K562 (cell line): ENCODE measurements around the gene DOCK4. TPM values are rescaled to one million over a fixed set of nuclear protein-coding genes. Genes with fewer than 3 reads are reported as not detected.

Experiments
- ATAC-seq: fragments of 200-7000 bp; cut with Tn5 transposase; 3 replicates; pipeline ENCODE4 v1.9.1; 2020; ENCODE audit warnings: moderate library complexity
- BruUV-seq: library from RNA; stranded (reverse); fragments of 400-500 nt; replicated peaks from 2 replicates; lab custom pipeline; 2021; lab: Mats Ljungman, UMichigan
- CTCF ChIA-PET: fragments of 300-600 bp; formaldehyde crosslinking; extraction: SDS; loops from one replicate; lab custom pipeline; 2021; ENCODE audit warnings: low intra/inter-chr PET ratio; lab: Yijun Ruan, JAX
- POLR2A ChIA-PET: fragments of 300-600, 350-650 bp; sonication (Branson Sonifier 250); formaldehyde crosslinking; extraction: SDS; loops from one replicate; lab custom pipeline; 2021; ENCODE audit warnings: antibody characterized with exemption, inconsistent platforms; lab: Yijun Ruan, JAX
- DNase-seq, 4 experiments: peaks; one replicate each; pipeline versions ENCODE4 v3.0.0 to v3.0.0-alpha.2; 2011 to 2018; ENCODE audit warnings: low spot score in 3 of 4, mixed read lengths in 3 of 4; ENCODE audit errors: extremely low read depth in 1 of 4
- FAIRE-seq: peaks from 2 replicates; lab custom pipeline; 2011; peaks lifted over from hg19 to GRCh38; lab: Jason Lieb, UNC
- H2AFZ ChIP-seq: 2 replicates; pipeline ENCODE4 v1.6.0; 2011; ENCODE audit warnings: low read depth, low read length, control low read depth, inconsistent platforms
- H3K27ac ChIP-seq: fragments of 200-600 bp; 3 replicates; pipeline ENCODE4 v1.8.0; 2011; ENCODE audit warnings: low read depth, mild to moderate bottlenecking, control low read depth, inconsistent platforms, low read length, moderate library complexity, mixed read lengths; ENCODE audit errors: extremely low read depth
- H3K27me3 ChIP-seq, 2 experiments: fragments of 300-600 bp in 1 of 2; 2 replicates in 1 of 2; 3 replicates in 1 of 2; pipeline versions ENCODE4 v1.6.0 to v1.8.0; 2011; ENCODE audit warnings: inconsistent platforms in 2 of 2, low read length in 2 of 2, mild to moderate bottlenecking in 1 of 2, mixed read lengths in 1 of 2, moderate library complexity in 1 of 2; ENCODE audit not compliant: control insufficient read depth in 2 of 2, insufficient read depth in 2 of 2
- H3K36me3 ChIP-seq: fragments of 300-600 bp; 3 replicates; pipeline ENCODE4 v1.8.0; 2011; ENCODE audit warnings: mild to moderate bottlenecking, low read length, inconsistent platforms; ENCODE audit not compliant: control insufficient read depth, insufficient read depth
- H3K4me1 ChIP-seq, 2 experiments: fragments of 200-600 bp in 1 of 2; replicated peaks in 1 of 2; 2 replicates in 1 of 2; 3 replicates in 1 of 2; pipeline versions ENCODE4 v1.5.1 to v1.8.0; 2011; ENCODE audit warnings: inconsistent platforms in 2 of 2, low read length in 2 of 2, mild to moderate bottlenecking in 1 of 2, mixed read lengths in 1 of 2, moderate library complexity in 1 of 2; ENCODE audit not compliant: control insufficient read depth in 2 of 2, insufficient read depth in 2 of 2
- H3K4me2 ChIP-seq: 2 replicates; pipeline ENCODE4 v1.6.1; 2011; ENCODE audit warnings: low read length, control low read depth, inconsistent platforms, mixed read lengths; ENCODE audit not compliant: insufficient read depth
- H3K4me3 ChIP-seq: fragments of 200-600 bp; sonication (generic), shearing (Covaris generic); 2 replicates; pipeline ENCODE4 v1.5.1; 2016; ENCODE audit warnings: control low read depth, inconsistent platforms
- H3K79me2 ChIP-seq: fragments of 200-600 bp; 3 replicates; pipeline ENCODE4 v1.8.0; 2011; ENCODE audit warnings: low read length, inconsistent platforms; ENCODE audit not compliant: control insufficient read depth, insufficient read depth
- H3K9ac ChIP-seq, 2 experiments: 2 replicates each; pipeline versions ENCODE4 v1.6.0 to v1.6.1; 2011; ENCODE audit warnings: low read depth in 2 of 2, low read length in 2 of 2, control low read depth in 1 of 2, inconsistent platforms in 1 of 2, mild to moderate bottlenecking in 1 of 2, mixed read lengths in 1 of 2; ENCODE audit not compliant: insufficient read depth in 1 of 2
- H3K9me1 ChIP-seq: one replicate; pipeline ENCODE4 v1.6.0; 2011; ENCODE audit warnings: inconsistent platforms, mild to moderate bottlenecking, low read length, moderate library complexity; ENCODE audit not compliant: control insufficient read depth, insufficient read depth
- H3K9me3 ChIP-seq: replicated peaks from 2 replicates; pipeline ENCODE4 v1.5.1; 2011; ENCODE audit warnings: low read depth, low read length, inconsistent platforms; ENCODE audit not compliant: control insufficient read depth, insufficient read depth
- H4K20me1 ChIP-seq: replicated peaks from 2 replicates; pipeline ENCODE4 v1.6.1; 2011; ENCODE audit warnings: low read length, inconsistent platforms, mixed read lengths; ENCODE audit not compliant: control insufficient read depth, insufficient read depth
- ERF ChIP-seq: fragments of 450-650 bp; formaldehyde crosslinking; IDR thresholded peaks from 2 replicates; pipeline ENCODE4 v1.4.0; 2020; ENCODE audit warnings: mild to moderate bottlenecking, mixed read lengths
- FOXA1 ChIP-seq: fragments of 450-650 bp; IDR thresholded peaks from 2 replicates; pipeline ENCODE4 v1.6.1; 2016; ENCODE audit warnings: mild to moderate bottlenecking, borderline replicate concordance
- NCOA4 ChIP-seq: fragments of 450-650 bp; IDR thresholded peaks from 2 replicates; pipeline ENCODE4 v1.6.1; 2018; ENCODE audit warnings: mild to moderate bottlenecking; ENCODE audit not compliant: partially characterized antibody
- NELFE ChIP-seq: IDR thresholded peaks from 2 replicates; pipeline ENCODE4 v1.6.1; 2011; ENCODE audit warnings: mild to moderate bottlenecking; ENCODE audit not compliant: insufficient read depth, insufficient read length
- SMAD1 ChIP-seq: fragments of 150-350 bp; IDR thresholded peaks from 2 replicates; pipeline ENCODE4 v1.6.1; 2014; ENCODE audit warnings: low read length, low read depth; ENCODE audit not compliant: partially characterized antibody
- SMAD2 ChIP-seq: fragments of 150-350 bp; IDR thresholded peaks from 2 replicates; pipeline ENCODE4 v1.6.1; 2014; ENCODE audit warnings: low read depth, mild to moderate bottlenecking, low read length
- STAT5A ChIP-seq: IDR thresholded peaks from 2 replicates; pipeline ENCODE4 v1.6.1; 2012; ENCODE audit warnings: low read length, inconsistent platforms, borderline replicate concordance
- TFAM ChIP-seq: fragments of 250-450 bp; sonication (Bioruptor Pico); conservative IDR thresholded peaks from 2 replicates; pipeline ENCODE4 v1.5.0; 2021; ENCODE audit warnings: mild to moderate bottlenecking, moderate library complexity
- WHSC1 ChIP-seq: IDR thresholded peaks from one replicate; pipeline ENCODE4 v1.6.1; 2012; ENCODE audit warnings: low read length, control low read depth, inconsistent platforms
- ZNF3 ChIP-seq: fragments of 250-450 bp; sonication (Bioruptor Pico); IDR thresholded peaks from 2 replicates; pipeline ENCODE4 v1.5.0; 2021; ENCODE audit warnings: mild to moderate bottlenecking, moderate library complexity
- ZNF311 ChIP-seq: fragments of 250-450 bp; sonication (Bioruptor Pico); IDR thresholded peaks from 2 replicates; pipeline ENCODE4 v1.4.0; 2020; ENCODE audit warnings: mild to moderate bottlenecking, moderate library complexity
- ZNF436 ChIP-seq: fragments of 250-450, 450-650 bp; sonication (Bioruptor Pico); formaldehyde crosslinking; IDR thresholded peaks from 2 replicates; pipeline ENCODE4 v1.7.0; 2020; ENCODE audit warnings: mild to moderate bottlenecking
- ZNF717 ChIP-seq: fragments of 250-450 bp; sonication (Bioruptor Pico); IDR thresholded peaks from 2 replicates; pipeline ENCODE4 v1.5.0; 2021
- ZNF75A ChIP-seq: fragments of 450-650 bp; formaldehyde crosslinking; IDR thresholded peaks from 2 replicates; pipeline ENCODE4 v1.4.0; 2020; ENCODE audit warnings: mild to moderate bottlenecking
- WGBS: fragments of 100-300 bp; shearing (Covaris generic); methylation state at CpG from one replicate; pipeline ENCODE4 v1.1.6; 2016; ENCODE audit warnings: low coverage, mixed read lengths; ENCODE audit not compliant: insufficient coverage; ENCODE audit errors: missing lambda C conversion rate; 5-methylcytosine and 5-hydroxymethylcytosine counted together
- in situ Hi-C: fragments of 300-500 bp; cut with MboI; formaldehyde crosslinking; loops from 4 replicates; pipeline ENCODE4 v1.15.0; 2018; ENCODE audit warnings: inconsistent platforms, mixed read lengths
- intact Hi-C: fragments of 100-400 bp; cut with micrococcal nuclease; formaldehyde crosslinking; loops from 2 replicates; pipeline ENCODE4 v1.14.2; 2022
- polyA plus RNA-seq, 8 experiments: library from polyadenylated mRNA; depleted of rRNA in 4 of 8; stranded (reverse) in 5 of 8; unstranded in 3 of 8; fragments of >200 nt; fragmentation: Nextera tagmentation in 2 of 8; fragmentation: Illumina TruSeq in 1 of 8; extraction: Ambion mirVana in 2 of 8; extraction: Trizol in 1 of 8; gene quantifications; 2 replicates each; pipeline versions ENCODE4 v1.2.1 to v1.2.3, GENCODE V29; 2011 to 2014; ENCODE audit warnings: inconsistent platforms in 1 of 8, missing spikeins in 1 of 8
- total RNA-seq, 7 experiments: library from RNA; depleted of rRNA in 6 of 7; stranded (reverse); fragments of >200 nt in 6 of 7; fragmentation: Illumina TruSeq in 2 of 7; extraction: Trizol in 2 of 7; gene quantifications; 2 replicates each; pipeline versions ENCODE4 v1.2.1 to v1.2.3, GENCODE V29; 2011 to 2021; ENCODE audit warnings: low replicate concordance in 1 of 7
- TF ChIP-seq, protein P1 (sequence below): fragments of 450-650 bp; formaldehyde crosslinking; IDR thresholded peaks from 2 replicates; pipeline ENCODE4 v1.4.0; 2020; ENCODE audit warnings: mild to moderate bottlenecking, moderate library complexity
- TF ChIP-seq, protein P2 (sequence below): fragments of 450-650 bp; formaldehyde crosslinking; IDR thresholded peaks from 2 replicates; pipeline ENCODE4 v1.4.0; 2020; ENCODE audit warnings: mild to moderate bottlenecking
- TF ChIP-seq, protein P3 (sequence below): sonication (generic); formaldehyde crosslinking; IDR thresholded peaks from 2 replicates; pipeline ENCODE4 v1.8.1; 2023; ENCODE audit warnings: mild to moderate bottlenecking, missing genetic modification reagents, moderate library complexity
- TF ChIP-seq, protein P4 (sequence below), 2 experiments: IDR thresholded peaks; 2 replicates each; pipeline ENCODE4 v1.6.1; 2012; ENCODE audit warnings: improper control_type of control experiment in 2 of 2, low read depth in 2 of 2, low read length in 2 of 2, borderline replicate concordance in 1 of 2

The DOCK4 gene
- total and polyA plus RNA-seq, 9 of the 15 experiments (the other 6 are each of a cell fraction or from before 2014, with no cell fraction given), result 0.42 to 5.7 (median 2.3) TPM

DNA sequence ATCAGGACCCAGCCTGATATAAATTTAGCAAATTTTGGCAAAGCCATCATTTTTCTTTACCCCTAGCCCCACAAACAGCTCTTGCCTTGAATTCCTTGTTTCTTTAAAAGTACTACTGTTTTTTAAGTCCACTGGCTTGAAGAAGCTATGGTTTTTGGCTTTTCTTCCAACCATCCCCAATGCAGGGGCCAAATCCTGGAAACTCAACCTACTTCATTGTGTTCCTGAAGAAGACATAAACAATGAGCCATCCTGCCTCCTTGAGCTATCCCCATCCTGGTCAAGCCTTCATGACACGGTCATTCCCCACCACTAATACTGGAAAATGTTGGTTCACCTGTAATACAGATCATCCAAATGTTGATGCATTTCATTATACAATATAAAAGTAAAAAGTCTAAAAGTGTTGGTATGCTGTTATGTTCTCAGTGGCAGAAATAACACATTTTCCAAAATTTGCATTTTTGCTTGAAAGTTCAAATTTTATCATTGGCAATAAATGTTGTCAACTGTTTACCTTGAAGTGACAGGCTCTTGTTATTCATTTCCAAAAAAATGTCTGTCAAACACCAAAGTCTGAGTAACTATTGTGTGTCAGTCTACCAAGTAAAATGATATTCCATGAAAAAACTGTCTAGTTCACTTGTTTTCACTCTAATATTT is 92.2 kb downstream of the DOCK4 start:
- Histone ChIP-seq H3K4me2 (no peak overlapping the region), H3K36me3 (no peaks in the 10 kb centered on the region)
- in situ Hi-C loops, result no loop called here
- TF ChIP-seq, protein P1, sequence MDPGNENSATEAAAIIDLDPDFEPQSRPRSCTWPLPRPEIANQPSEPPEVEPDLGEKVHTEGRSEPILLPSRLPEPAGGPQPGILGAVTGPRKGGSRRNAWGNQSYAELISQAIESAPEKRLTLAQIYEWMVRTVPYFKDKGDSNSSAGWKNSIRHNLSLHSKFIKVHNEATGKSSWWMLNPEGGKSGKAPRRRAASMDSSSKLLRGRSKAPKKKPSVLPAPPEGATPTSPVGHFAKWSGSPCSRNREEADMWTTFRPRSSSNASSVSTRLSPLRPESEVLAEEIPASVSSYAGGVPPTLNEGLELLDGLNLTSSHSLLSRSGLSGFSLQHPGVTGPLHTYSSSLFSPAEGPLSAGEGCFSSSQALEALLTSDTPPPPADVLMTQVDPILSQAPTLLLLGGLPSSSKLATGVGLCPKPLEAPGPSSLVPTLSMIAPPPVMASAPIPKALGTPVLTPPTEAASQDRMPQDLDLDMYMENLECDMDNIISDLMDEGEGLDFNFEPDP (CRISPR knock-in tag), result no peak
- TF ChIP-seq TFAM, result no peak
- TF ChIP-seq FOXA1, result no peak
- TF ChIP-seq ZNF717 (CRISPR knock-in tag), result no peak
- TF ChIP-seq, protein P2, sequence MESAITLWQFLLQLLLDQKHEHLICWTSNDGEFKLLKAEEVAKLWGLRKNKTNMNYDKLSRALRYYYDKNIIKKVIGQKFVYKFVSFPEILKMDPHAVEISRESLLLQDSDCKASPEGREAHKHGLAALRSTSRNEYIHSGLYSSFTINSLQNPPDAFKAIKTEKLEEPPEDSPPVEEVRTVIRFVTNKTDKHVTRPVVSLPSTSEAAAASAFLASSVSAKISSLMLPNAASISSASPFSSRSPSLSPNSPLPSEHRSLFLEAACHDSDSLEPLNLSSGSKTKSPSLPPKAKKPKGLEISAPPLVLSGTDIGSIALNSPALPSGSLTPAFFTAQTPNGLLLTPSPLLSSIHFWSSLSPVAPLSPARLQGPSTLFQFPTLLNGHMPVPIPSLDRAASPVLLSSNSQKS (CRISPR knock-in tag), result no peak
- no peak for TF ChIP-seq ZNF436 (CRISPR knock-in tag)
- no peak for TF ChIP-seq STAT5A
- TF ChIP-seq ZNF75A, result no peak
- TF ChIP-seq ERF, result no peak
- TF ChIP-seq SMAD2, result no peak
- TF ChIP-seq SMAD1, result no peak
- TF ChIP-seq WHSC1, result no peak
- TF ChIP-seq, protein P3, sequence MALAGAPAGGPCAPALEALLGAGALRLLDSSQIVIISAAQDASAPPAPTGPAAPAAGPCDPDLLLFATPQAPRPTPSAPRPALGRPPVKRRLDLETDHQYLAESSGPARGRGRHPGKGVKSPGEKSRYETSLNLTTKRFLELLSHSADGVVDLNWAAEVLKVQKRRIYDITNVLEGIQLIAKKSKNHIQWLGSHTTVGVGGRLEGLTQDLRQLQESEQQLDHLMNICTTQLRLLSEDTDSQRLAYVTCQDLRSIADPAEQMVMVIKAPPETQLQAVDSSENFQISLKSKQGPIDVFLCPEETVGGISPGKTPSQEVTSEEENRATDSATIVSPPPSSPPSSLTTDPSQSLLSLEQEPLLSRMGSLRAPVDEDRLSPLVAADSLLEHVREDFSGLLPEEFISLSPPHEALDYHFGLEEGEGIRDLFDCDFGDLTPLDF (CRISPR knock-in tag), result no peak
- TF ChIP-seq, protein P4, sequence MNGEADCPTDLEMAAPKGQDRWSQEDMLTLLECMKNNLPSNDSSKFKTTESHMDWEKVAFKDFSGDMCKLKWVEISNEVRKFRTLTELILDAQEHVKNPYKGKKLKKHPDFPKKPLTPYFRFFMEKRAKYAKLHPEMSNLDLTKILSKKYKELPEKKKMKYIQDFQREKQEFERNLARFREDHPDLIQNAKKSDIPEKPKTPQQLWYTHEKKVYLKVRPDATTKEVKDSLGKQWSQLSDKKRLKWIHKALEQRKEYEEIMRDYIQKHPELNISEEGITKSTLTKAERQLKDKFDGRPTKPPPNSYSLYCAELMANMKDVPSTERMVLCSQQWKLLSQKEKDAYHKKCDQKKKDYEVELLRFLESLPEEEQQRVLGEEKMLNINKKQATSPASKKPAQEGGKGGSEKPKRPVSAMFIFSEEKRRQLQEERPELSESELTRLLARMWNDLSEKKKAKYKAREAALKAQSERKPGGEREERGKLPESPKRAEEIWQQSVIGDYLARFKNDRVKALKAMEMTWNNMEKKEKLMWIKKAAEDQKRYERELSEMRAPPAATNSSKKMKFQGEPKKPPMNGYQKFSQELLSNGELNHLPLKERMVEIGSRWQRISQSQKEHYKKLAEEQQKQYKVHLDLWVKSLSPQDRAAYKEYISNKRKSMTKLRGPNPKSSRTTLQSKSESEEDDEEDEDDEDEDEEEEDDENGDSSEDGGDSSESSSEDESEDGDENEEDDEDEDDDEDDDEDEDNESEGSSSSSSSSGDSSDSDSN (IDR thresholded peaks at IDR 0.05; ENCODE audit: borderline replicate concordance in 1 of 2, low read depth in 2 of 2, low read length in 2 of 2), result no peak
- no peak for TF ChIP-seq NELFE
- TF ChIP-seq ZNF3, result no peak
- no peak for TF ChIP-seq NCOA4
- TF ChIP-seq ZNF311, result no peak

More for the DNA sequence above, 92.2 kb downstream of the DOCK4 start:
- Histone ChIP-seq H3K27ac (no peak overlapping the region), H3K4me3 (no peak overlapping the region), H3K9me3 (no peaks in the 10 kb centered on the region), H3K4me1 (no peaks in the 10 kb centered on the region), H2AFZ (no peak overlapping the region), H3K9me1 (no peaks in the 10 kb centered on the region), H3K27me3 (peaks cover 3 to 11% of the 10 kb centered on the region in 2 experiments; a peak in 4 of 5 replicates), H3K9ac (no peak overlapping the region), H3K79me2 (no peaks in the 10 kb centered on the region), H4K20me1 (no peaks in the 10 kb centered on the region)
- ATAC-seq (no peak), DNase-seq (no peak), FAIRE-seq (no peak)
- POLR2A ChIA-PET, result interaction anchor here (0.7 kb wide), 1 partner anchor 49 kb away, joined by 3 read pairs; no protein-coding TSS in a partner anchor
- intact Hi-C loops, result no loop called here
- BruUV-seq, result no TSS peak
- CTCF ChIA-PET, result no interaction called here
- 0% methylated on average over 1 of the region's 1 CpG for WGBS
